Lung (tissue), 12 donors: Measurements from ENCODE around the gene SMIM12. TPM values are rescaled to one million over a fixed set of nuclear protein-coding genes. Genes with fewer than 3 reads are reported as not detected.

ENCODE experiments used
- ATAC-seq: fragments of 200-7000 bp; cut with Tn5 transposase; one replicate; pipeline ENCODE4 v1.9.1; 2020; ENCODE audit warnings: moderate number of reproducible peaks; ENCODE audit not compliant: insufficient read depth, low FRiP score
- DNase-seq, 3 donors: peaks; one replicate each; pipeline ENCODE4 v3.0.0-alpha.2; 2013 to 2017
- H3K27ac ChIP-seq, 2 donors: one replicate each; pipeline ENCODE4 v1.5.1; 2013; ENCODE audit warnings: mild to moderate bottlenecking in 2 of 2, moderate library complexity in 2 of 2, control low read depth in 1 of 2, inconsistent platforms in 1 of 2, low read depth in 1 of 2, low read length in 1 of 2
- H3K27me3 ChIP-seq, 3 donors: one replicate each; pipeline ENCODE4 v1.5.1; 2013; ENCODE audit warnings: low read length in 2 of 3; ENCODE audit not compliant: control insufficient read depth in 3 of 3, insufficient read depth in 3 of 3
- H3K36me3 ChIP-seq, 4 donors: one replicate each; pipeline ENCODE4 v1.5.1; 2013; ENCODE audit warnings: low read length in 4 of 4, mild to moderate bottlenecking in 1 of 4, moderate library complexity in 1 of 4; ENCODE audit not compliant: control insufficient read depth in 4 of 4, insufficient read depth in 4 of 4
- H3K4me1 ChIP-seq, 5 donors: one replicate each; pipeline ENCODE4 v1.5.1; 2013; ENCODE audit warnings: low read length in 5 of 5, mild to moderate bottlenecking in 2 of 5, moderate library complexity in 1 of 5; ENCODE audit not compliant: control insufficient read depth in 5 of 5, insufficient read depth in 5 of 5
- H3K4me3 ChIP-seq: one replicate; pipeline ENCODE4 v1.5.1; 2013; ENCODE audit warnings: mild to moderate bottlenecking, control low read depth, moderate library complexity
- H3K9ac ChIP-seq, 2 donors: one replicate each; pipeline ENCODE4 v1.5.1; 2013; ENCODE audit warnings: low read length in 2 of 2, control low read depth in 1 of 2; ENCODE audit not compliant: insufficient read depth in 1 of 2
- H3K9me3 ChIP-seq, 4 donors: one replicate each; pipeline ENCODE4 v1.5.1; 2013; ENCODE audit warnings: low read length in 3 of 4, mild to moderate bottlenecking in 1 of 4, moderate library complexity in 1 of 4; ENCODE audit not compliant: control insufficient read depth in 4 of 4, insufficient read depth in 3 of 4
- WGBS, 2 donors: extraction: QIAGEN DNeasy Blood & Tissue Kit; methylation state at CpG; one replicate each; pipeline ENCODE4 v1.1.7; 2013; 5-methylcytosine and 5-hydroxymethylcytosine counted together
- polyA plus RNA-seq, 2 donors: library from polyadenylated mRNA; stranded (reverse); fragments of 200-250 nt; gene quantifications; one replicate each; pipeline ENCODE4 v1.2.1, GENCODE V29; 2013
- total RNA-seq, 2 donors: library from RNA; depleted of rRNA in 1 of 2; stranded (reverse); fragments of >200 nt in 1 of 2; gene quantifications; one replicate each; pipeline ENCODE4 v1.2.1, GENCODE V29; 2014 to 2021
- TF ChIP-seq, protein P1 (sequence below): IDR thresholded peaks from 2 replicates; pipeline ENCODE4 v1.5.1; 2012; ENCODE audit warnings: mild to moderate bottlenecking; ENCODE audit errors: control extremely low read depth, extremely low read depth
- donor health status: control.
- donor health status: control.
- donor health status: Bipolar disorder and iron deficiency.
- donor health status: healthy.
- donor health status: DM: yes; HTN: yes; CAD: no.

SMIM12 gene
- total and polyA plus RNA-seq, 4 donors = 17.9 to 67.8 (median 35.1) TPM

DNA sequence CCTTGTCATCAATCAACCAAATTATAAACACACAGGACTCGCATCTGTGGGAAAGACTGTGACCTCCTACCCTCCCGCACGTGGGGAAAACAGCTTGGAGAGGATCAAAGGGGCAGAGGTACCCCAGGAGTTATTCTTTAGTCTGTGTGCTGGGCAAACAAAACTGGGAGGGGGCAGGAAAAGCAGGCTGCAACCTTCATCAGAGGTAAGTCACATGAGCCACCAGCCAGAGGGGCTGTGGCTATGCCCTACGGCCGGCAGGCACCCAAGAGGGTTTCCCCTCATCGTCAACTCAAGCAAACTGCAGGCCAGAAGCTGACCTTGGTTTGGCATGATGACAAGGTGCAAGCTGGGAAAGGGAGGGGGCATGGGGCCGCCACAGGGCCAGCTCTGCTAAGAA lies 12.5 kb downstream of the SMIM12 start:
- Histone ChIP-seq H3K9me3 (no peaks in the 10 kb centered on the region), H3K4me1 (peaks cover 0 to 30% (median 3%) of the 10 kb centered on the region in 5 donors), H3K9ac (no peak overlapping the region), H3K27me3 (no peaks in the 10 kb centered on the region), H3K4me3 (no peak overlapping the region), H3K27ac (no peak overlapping the region), H3K36me3 (peaks cover 0 to 9% (median 2%) of the 10 kb centered on the region in 4 donors)
- TF ChIP-seq, protein P1, sequence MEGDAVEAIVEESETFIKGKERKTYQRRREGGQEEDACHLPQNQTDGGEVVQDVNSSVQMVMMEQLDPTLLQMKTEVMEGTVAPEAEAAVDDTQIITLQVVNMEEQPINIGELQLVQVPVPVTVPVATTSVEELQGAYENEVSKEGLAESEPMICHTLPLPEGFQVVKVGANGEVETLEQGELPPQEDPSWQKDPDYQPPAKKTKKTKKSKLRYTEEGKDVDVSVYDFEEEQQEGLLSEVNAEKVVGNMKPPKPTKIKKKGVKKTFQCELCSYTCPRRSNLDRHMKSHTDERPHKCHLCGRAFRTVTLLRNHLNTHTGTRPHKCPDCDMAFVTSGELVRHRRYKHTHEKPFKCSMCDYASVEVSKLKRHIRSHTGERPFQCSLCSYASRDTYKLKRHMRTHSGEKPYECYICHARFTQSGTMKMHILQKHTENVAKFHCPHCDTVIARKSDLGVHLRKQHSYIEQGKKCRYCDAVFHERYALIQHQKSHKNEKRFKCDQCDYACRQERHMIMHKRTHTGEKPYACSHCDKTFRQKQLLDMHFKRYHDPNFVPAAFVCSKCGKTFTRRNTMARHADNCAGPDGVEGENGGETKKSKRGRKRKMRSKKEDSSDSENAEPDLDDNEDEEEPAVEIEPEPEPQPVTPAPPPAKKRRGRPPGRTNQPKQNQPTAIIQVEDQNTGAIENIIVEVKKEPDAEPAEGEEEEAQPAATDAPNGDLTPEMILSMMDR = no peak
- ATAC-seq = no peak
- WGBS, 2 donors = 64 to 67% methylated on average over 7 of the region's 7 CpGs
- no peak for DNase-seq

DNA sequence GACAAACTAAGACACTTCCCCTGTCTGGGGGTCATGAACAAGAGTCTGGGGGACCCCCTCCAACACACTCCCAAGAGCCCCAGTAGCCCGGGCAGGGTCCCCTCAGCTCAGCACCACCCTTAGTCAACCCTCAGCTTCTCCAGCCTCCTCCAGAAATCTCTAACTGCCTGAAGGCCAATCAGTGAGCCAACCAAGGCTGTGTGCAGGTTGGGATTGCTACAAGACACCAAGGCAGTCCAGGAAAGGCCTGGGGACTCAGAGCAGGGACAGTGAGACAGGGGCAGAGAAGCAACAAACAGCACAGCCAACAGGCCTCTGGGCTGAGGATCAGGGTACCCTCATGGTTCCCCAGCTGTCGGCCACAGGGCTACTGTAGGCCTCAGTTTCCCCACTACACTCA lies 13.3 kb downstream of the SMIM12 start:
- ATAC-seq (no peak), DNase-seq (no peak)
- 90 to 92% methylated on average over 2 of the region's 2 CpGs for WGBS, 2 donors
- no peaks in the 10 kb centered on the region for H3K27me3 ChIP-seq
- no peak overlapping the region for H3K27ac ChIP-seq
- TF ChIP-seq, protein P1 = no peak
- H3K9me3 ChIP-seq = no peaks in the 10 kb centered on the region
- peaks cover 0 to 6% (median 2%) of the 10 kb centered on the region in 4 donors for H3K36me3 ChIP-seq
- H3K9ac ChIP-seq = no peak overlapping the region
- H3K4me3 ChIP-seq = no peak overlapping the region
- H3K4me1 ChIP-seq = peaks cover 0 to 27% (median 3%) of the 10 kb centered on the region in 5 donors

DNA sequence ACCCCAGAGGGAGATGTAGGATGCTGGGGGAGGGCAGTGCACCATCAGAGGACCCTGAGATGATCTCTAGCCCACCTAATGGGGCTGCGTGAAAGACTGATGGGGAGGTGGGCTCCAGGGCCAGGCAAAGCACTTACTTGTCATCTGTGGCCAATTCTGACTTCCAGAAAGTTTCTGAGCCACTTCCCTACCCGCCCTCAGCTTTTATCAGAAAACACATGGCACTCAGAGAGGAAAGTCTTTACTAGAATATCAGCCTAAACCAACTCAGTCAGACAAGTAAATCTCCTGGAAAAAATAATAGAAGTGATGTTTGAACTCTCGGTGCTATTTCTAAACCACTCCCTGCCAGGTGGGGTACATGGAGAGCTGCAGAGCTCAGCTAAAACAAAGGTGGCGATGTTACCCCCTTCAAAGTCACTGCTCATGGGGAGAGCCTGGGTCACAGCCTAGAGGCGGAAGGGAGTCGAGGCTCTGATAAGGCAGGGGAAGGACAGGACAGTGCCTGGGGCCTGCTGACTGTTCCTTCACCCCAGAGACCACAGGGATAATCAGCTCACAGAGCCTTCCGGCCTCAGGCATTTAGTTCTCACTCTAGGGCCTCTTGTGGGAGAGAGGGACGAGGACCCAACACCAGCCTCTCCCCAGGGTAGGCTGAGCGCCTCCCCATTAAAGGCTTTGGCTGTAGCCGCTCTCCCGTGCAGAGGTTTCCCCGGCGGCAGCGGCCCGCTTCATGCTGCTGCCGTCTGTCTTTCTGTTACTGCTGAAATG lies 14.2 kb downstream of the SMIM12 start:
- H3K36me3 ChIP-seq = peaks cover 0 to 5% (median 0%) of the 10 kb centered on the region in 4 donors
- no peak overlapping the region for H3K4me3 ChIP-seq
- no peaks in the 10 kb centered on the region for H3K27me3 ChIP-seq
- H3K4me1 ChIP-seq = peaks cover 0 to 23% (median 3%) of the 10 kb centered on the region in 5 donors
- H3K27ac ChIP-seq = peak overlapping the region in 1 of 2 donors; percentile 73
- TF ChIP-seq, protein P1 = no peak
- no peak overlapping the region for H3K9ac ChIP-seq
- H3K9me3 ChIP-seq = no peaks in the 10 kb centered on the region
- 75 to 78% methylated on average over 16 of the region's 16 CpGs for WGBS, 2 donors
- DNase-seq (no peak), ATAC-seq (no peak)
